WTC11 (cell line): ENCODE data around the gene MOB3B. TPM values are rescaled to one million over a fixed set of nuclear protein-coding genes. Genes with fewer than 3 reads are reported as not detected.
A peak's percentile ranks its signal among the peaks of the same experiment; 100 is the strongest.

Source experiments
- ATAC-seq: fragments of 200-7000 bp; cut with Tn5 transposase; 2 replicates; pipeline ENCODE4 v1.10.0; 2021; ENCODE audit warnings: mild to moderate bottlenecking, moderate library complexity
- CTCF ChIA-PET: fragments of 300-600 bp; sonication (Branson Sonifier 250); formaldehyde crosslinking; loops from one replicate; lab custom pipeline; 2021; ENCODE audit warnings: antibody characterized with exemption; lab: Charles Lee
- POLR2A ChIA-PET: fragments of 350-600 bp; sonication (Branson Sonifier 250); formaldehyde crosslinking; loops from one replicate; lab custom pipeline; 2021; ENCODE audit warnings: antibody characterized with exemption; lab: Charles Lee
- DNase-seq: peaks from one replicate; pipeline ENCODE4 v3.0.0; 2021; ENCODE audit warnings: low spot score
- H3K27ac Mint-ChIP-seq: 2 replicates; pipeline ENCODE4 v1.8.0; 2021; ENCODE audit warnings: mixed read lengths
- H3K27me3 Mint-ChIP-seq: 2 replicates; pipeline ENCODE4 v1.8.0; 2021; ENCODE audit warnings: low read depth, mild to moderate bottlenecking, moderate library complexity, mixed read lengths
- H3K36me3 Mint-ChIP-seq: 2 replicates; pipeline ENCODE4 v1.8.0; 2021; ENCODE audit warnings: mixed read lengths
- H3K4me1 Mint-ChIP-seq: 2 replicates; pipeline ENCODE4 v1.8.0; 2022; ENCODE audit warnings: mixed read lengths
- H3K4me3 Mint-ChIP-seq: 2 replicates; pipeline ENCODE4 v1.8.0; 2021; ENCODE audit warnings: mild to moderate bottlenecking, moderate library complexity, mixed read lengths
- H3K9me3 Mint-ChIP-seq: 2 replicates; pipeline ENCODE4 v1.8.0; 2021; ENCODE audit warnings: mixed read lengths
- AFF4 ChIP-seq: sonication (generic); formaldehyde crosslinking; IDR thresholded peaks from 2 replicates; pipeline ENCODE4 v1.8.1; 2023; ENCODE audit warnings: mild to moderate bottlenecking, missing genetic modification reagents, borderline replicate concordance
- ATF1 ChIP-seq: sonication (generic); formaldehyde crosslinking; IDR thresholded peaks from 2 replicates; pipeline ENCODE4 v1.8.1; 2023; ENCODE audit warnings: mild to moderate bottlenecking, moderate library complexity, missing genetic modification reagents
- E2F5 ChIP-seq: sonication (generic); formaldehyde crosslinking; IDR thresholded peaks from 2 replicates; pipeline ENCODE4 v1.8.1; 2022; ENCODE audit warnings: mild to moderate bottlenecking, moderate library complexity, missing genetic modification reagents
- ESRRA ChIP-seq: sonication (generic); formaldehyde crosslinking; IDR thresholded peaks from 2 replicates; pipeline ENCODE4 v1.8.1; 2022; ENCODE audit warnings: mild to moderate bottlenecking, missing genetic modification reagents, borderline replicate concordance
- FOXK1 ChIP-seq: sonication (generic); formaldehyde crosslinking; IDR thresholded peaks from 2 replicates; pipeline ENCODE4 v1.8.0; 2022; ENCODE audit warnings: mild to moderate bottlenecking, moderate library complexity, missing genetic modification reagents
- GABPB1 ChIP-seq: sonication (generic); formaldehyde crosslinking; IDR thresholded peaks from 2 replicates; pipeline ENCODE4 v1.8.1; 2023; ENCODE audit warnings: mild to moderate bottlenecking, missing genetic modification reagents
- GRHL2 ChIP-seq: fragments of 250-450 bp; sonication (Bioruptor Pico); IDR thresholded peaks from 2 replicates; pipeline ENCODE4 v1.8.0; 2022; ENCODE audit warnings: mild to moderate bottlenecking, moderate library complexity; ENCODE audit not compliant: insufficient replicate concordance, severe bottlenecking
- HMGA2 ChIP-seq: fragments of 250-450 bp; sonication (Bioruptor Pico); IDR thresholded peaks from 2 replicates; pipeline ENCODE4 v1.4.0; 2021; ENCODE audit warnings: mild to moderate bottlenecking, moderate library complexity
- JUN ChIP-seq: sonication (generic); formaldehyde crosslinking; IDR thresholded peaks from 2 replicates; pipeline ENCODE4 v1.8.0; 2023; ENCODE audit warnings: mild to moderate bottlenecking, missing genetic modification reagents
- MAX ChIP-seq: sonication (generic); formaldehyde crosslinking; IDR thresholded peaks from 2 replicates; pipeline ENCODE4 v1.8.0; 2022; ENCODE audit warnings: mild to moderate bottlenecking, missing genetic modification reagents
- NFE2L1 ChIP-seq: sonication (generic); formaldehyde crosslinking; IDR thresholded peaks from 2 replicates; pipeline ENCODE4 v1.8.1; 2023; ENCODE audit warnings: missing genetic modification reagents
- NR2C2 ChIP-seq: sonication (generic); formaldehyde crosslinking; IDR thresholded peaks from 2 replicates; pipeline ENCODE4 v1.8.0; 2022; ENCODE audit warnings: mild to moderate bottlenecking, missing genetic modification reagents
- RORB ChIP-seq: fragments of 250-450 bp; sonication (Bioruptor Pico); IDR thresholded peaks from 2 replicates; pipeline ENCODE4 v1.9.0; 2021; ENCODE audit warnings: mild to moderate bottlenecking
- SOX15 ChIP-seq: fragments of 250-450 bp; sonication (Bioruptor Pico); IDR thresholded peaks from 2 replicates; pipeline ENCODE4 v1.9.0; 2021; ENCODE audit warnings: mild to moderate bottlenecking
- TEAD4 ChIP-seq: sonication (generic); formaldehyde crosslinking; IDR thresholded peaks from 2 replicates; pipeline ENCODE4 v1.8.0; 2022; ENCODE audit warnings: mild to moderate bottlenecking, missing genetic modification reagents
- ZBTB21 ChIP-seq: sonication (generic); formaldehyde crosslinking; IDR thresholded peaks from 2 replicates; pipeline ENCODE4 v1.8.1; 2023; ENCODE audit warnings: mild to moderate bottlenecking, missing genetic modification reagents, borderline replicate concordance
- ZNF121 ChIP-seq: sonication (generic); formaldehyde crosslinking; IDR thresholded peaks from 2 replicates; pipeline ENCODE4 v1.8.0; 2023; ENCODE audit warnings: missing genetic modification reagents
- ZNF425 ChIP-seq: fragments of 250-450 bp; sonication (Bioruptor Pico); conservative IDR thresholded peaks from 2 replicates; pipeline ENCODE4 v1.9.0; 2021; ENCODE audit warnings: mild to moderate bottlenecking
- total RNA-seq: library from RNA; stranded (reverse); gene quantifications from 3 replicates; pipeline ENCODE4 v1.2.3, GENCODE V29; 2021
- TF ChIP-seq, protein P1 (sequence below): sonication (generic); formaldehyde crosslinking; IDR thresholded peaks from 2 replicates; pipeline ENCODE4 v1.8.0; 2023; ENCODE audit warnings: missing genetic modification reagents, mild to moderate bottlenecking, borderline replicate concordance
- TF ChIP-seq, protein P2 (sequence below): sonication (generic); formaldehyde crosslinking; IDR thresholded peaks from 2 replicates; pipeline ENCODE4 v1.8.1; 2023; ENCODE audit warnings: mild to moderate bottlenecking, missing genetic modification reagents, moderate library complexity

Gene MOB3B
- total RNA-seq, 1 experiment from 2014 or later, result 25.1 TPM

- TF ChIP-seq E2F5 (CRISPR knock-in tag) (no peak), ZNF425 (CRISPR knock-in tag) (no peak), ATF1 (CRISPR knock-in tag) (no peak), MAX (CRISPR knock-in tag) (no peak)
These were observed 12.1 kb upstream of the MOB3B start (continued) for GRCh38 chr9:27541740-27542139.

GRCh38 chr9:27540502-27540901 lies 10.9 kb upstream of the MOB3B start:
- Mint-ChIP-seq H3K4me1 (peaks cover 18% of the 10 kb centered on the region), H3K27me3 (no peaks in the 10 kb centered on the region), H3K36me3 (peaks cover 25% of the 10 kb centered on the region), H3K9me3 (peaks cover 4% of the 10 kb centered on the region), H3K27ac (no peak overlapping the region), H3K4me3 (no peak overlapping the region)
- ATAC-seq, result no peak
- CTCF ChIA-PET, result interaction anchor here (1.8 to 2.7 kb wide), 2 partner anchors 11 to 207 kb away, joined by 4 to 14 read pairs; partner anchors contain the start of gene MOB3B
- DNase-seq, result no peak
- POLR2A ChIA-PET, result no interaction called here
- TF ChIP-seq HMGA2 (no peak), SOX15 (CRISPR knock-in tag) (no peak), RORB (CRISPR knock-in tag) (no peak), GABPB1 (CRISPR knock-in tag) (no peak), TEAD4 (no peak)
- TF ChIP-seq, all 79 proteins: peak for 0

- POLR2A ChIA-PET, result no interaction called here
- Mint-ChIP-seq H3K36me3 (peaks cover 21% of the 10 kb centered on the region), H3K4me1 (peaks cover 20% of the 10 kb centered on the region), H3K9me3 (peaks cover 4% of the 10 kb centered on the region), H3K4me3 (no peak overlapping the region), H3K27ac (peak overlapping the region; percentile 57), H3K27me3 (no peaks in the 10 kb centered on the region)
- ATAC-seq (no peak), DNase-seq (no peak)
- CTCF ChIA-PET, result interaction anchor here (1.0 to 2.7 kb wide), 3 partner anchors 10 to 206 kb away, joined by 3 to 14 read pairs (median 4); partner anchors contain the start of gene MOB3B
- TF ChIP-seq, protein P1, sequence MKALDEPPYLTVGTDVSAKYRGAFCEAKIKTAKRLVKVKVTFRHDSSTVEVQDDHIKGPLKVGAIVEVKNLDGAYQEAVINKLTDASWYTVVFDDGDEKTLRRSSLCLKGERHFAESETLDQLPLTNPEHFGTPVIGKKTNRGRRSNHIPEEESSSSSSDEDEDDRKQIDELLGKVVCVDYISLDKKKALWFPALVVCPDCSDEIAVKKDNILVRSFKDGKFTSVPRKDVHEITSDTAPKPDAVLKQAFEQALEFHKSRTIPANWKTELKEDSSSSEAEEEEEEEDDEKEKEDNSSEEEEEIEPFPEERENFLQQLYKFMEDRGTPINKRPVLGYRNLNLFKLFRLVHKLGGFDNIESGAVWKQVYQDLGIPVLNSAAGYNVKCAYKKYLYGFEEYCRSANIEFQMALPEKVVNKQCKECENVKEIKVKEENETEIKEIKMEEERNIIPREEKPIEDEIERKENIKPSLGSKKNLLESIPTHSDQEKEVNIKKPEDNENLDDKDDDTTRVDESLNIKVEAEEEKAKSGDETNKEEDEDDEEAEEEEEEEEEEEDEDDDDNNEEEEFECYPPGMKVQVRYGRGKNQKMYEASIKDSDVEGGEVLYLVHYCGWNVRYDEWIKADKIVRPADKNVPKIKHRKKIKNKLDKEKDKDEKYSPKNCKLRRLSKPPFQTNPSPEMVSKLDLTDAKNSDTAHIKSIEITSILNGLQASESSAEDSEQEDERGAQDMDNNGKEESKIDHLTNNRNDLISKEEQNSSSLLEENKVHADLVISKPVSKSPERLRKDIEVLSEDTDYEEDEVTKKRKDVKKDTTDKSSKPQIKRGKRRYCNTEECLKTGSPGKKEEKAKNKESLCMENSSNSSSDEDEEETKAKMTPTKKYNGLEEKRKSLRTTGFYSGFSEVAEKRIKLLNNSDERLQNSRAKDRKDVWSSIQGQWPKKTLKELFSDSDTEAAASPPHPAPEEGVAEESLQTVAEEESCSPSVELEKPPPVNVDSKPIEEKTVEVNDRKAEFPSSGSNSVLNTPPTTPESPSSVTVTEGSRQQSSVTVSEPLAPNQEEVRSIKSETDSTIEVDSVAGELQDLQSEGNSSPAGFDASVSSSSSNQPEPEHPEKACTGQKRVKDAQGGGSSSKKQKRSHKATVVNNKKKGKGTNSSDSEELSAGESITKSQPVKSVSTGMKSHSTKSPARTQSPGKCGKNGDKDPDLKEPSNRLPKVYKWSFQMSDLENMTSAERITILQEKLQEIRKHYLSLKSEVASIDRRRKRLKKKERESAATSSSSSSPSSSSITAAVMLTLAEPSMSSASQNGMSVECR (CRISPR knock-in tag), result no peak
- TF ChIP-seq FOXK1 (CRISPR knock-in tag) (no peak), ESRRA (CRISPR knock-in tag) (no peak), NFE2L1 (CRISPR knock-in tag) (no peak), RORB (CRISPR knock-in tag) (no peak), JUN (no peak), GRHL2 (CRISPR knock-in tag) (no peak), NR2C2 (CRISPR knock-in tag) (no peak), ZNF121 (CRISPR knock-in tag) (no peak), ZBTB21 (CRISPR knock-in tag) (no peak), HMGA2 (no peak), AFF4 (no peak)
- TF ChIP-seq, protein P2, sequence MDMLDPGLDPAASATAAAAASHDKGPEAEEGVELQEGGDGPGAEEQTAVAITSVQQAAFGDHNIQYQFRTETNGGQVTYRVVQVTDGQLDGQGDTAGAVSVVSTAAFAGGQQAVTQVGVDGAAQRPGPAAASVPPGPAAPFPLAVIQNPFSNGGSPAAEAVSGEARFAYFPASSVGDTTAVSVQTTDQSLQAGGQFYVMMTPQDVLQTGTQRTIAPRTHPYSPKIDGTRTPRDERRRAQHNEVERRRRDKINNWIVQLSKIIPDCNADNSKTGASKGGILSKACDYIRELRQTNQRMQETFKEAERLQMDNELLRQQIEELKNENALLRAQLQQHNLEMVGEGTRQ (CRISPR knock-in tag), result no peak
These were observed 10.1 kb upstream of the MOB3B start for GRCh38 chr9:27539479-27540441.
